NCI-H1694 treated with DMSO at 0.1 percent for 48 hours (cell line): ENCODE data around the gene CMTM8.
"Not testable (repeated sequence)": the region's sequence is repeated elsewhere in the genome, so short reads cannot be mapped to it uniquely, and the experiment has no call there.

Source experiments
- DNase-seq: peaks from one replicate; lab custom pipeline; 2025; lab: John Stamatoyannopoulos, UW

CMTM8 gene

GRCh38 chr3:32379831-32380500 lies 141.5 kb downstream of the CMTM8 start:
- DNase-seq = no peak

GRCh38 chr3:32381922-32382321 lies 143.4 kb downstream of the CMTM8 start:
- no peak for DNase-seq

- DNase-seq = no peak
These were observed 144.7 kb downstream of the CMTM8 start for GRCh38 chr3:32383136-32383711.

- no peak for DNase-seq
These were observed 146.5 kb downstream of the CMTM8 start for GRCh38 chr3:32384938-32385337.

GRCh38 chr3:32387512-32387911 lies 149.0 kb downstream of the CMTM8 start:
- no peak for DNase-seq

GRCh38 chr3:32389577-32389976 lies 151.1 kb downstream of the CMTM8 start:
- not testable (repeated sequence) for DNase-seq

GRCh38 chr3:32391643-32392535 lies 153.4 kb downstream of the CMTM8 start, which contains the start of gene CMTM7:
CMTM7 (plus strand) TSS chr3:32391853; CDS start chr3:32391907, 54 bp downstream.
- DNase-seq = no peak

GRCh38 chr3:32392536-32393302 lies 154.2 kb downstream of the CMTM8 start:
- DNase-seq = no peak

- DNase-seq = no peak
These were observed 157.0 kb downstream of the CMTM8 start for GRCh38 chr3:32395496-32395895.

- no peak for DNase-seq
These were observed 159.5 kb downstream of the CMTM8 start for GRCh38 chr3:32397941-32398340.

- DNase-seq = no peak
These were observed 160.1 kb downstream of the CMTM8 start for GRCh38 chr3:32398531-32398930.

- no peak for DNase-seq
These were observed 160.6 kb downstream of the CMTM8 start for GRCh38 chr3:32399030-32399620.

- DNase-seq = no peak
These were observed 162.6 kb downstream of the CMTM8 start for GRCh38 chr3:32401126-32401525.

- DNase-seq = peak; percentile 36
These were observed 163.1 kb downstream of the CMTM8 start for GRCh38 chr3:32401556-32402081.

GRCh38 chr3:32403663-32404062 lies 165.2 kb downstream of the CMTM8 start:
- DNase-seq = peak; percentile 33

- DNase-seq = no peak
These were observed 166.2 kb downstream of the CMTM8 start for GRCh38 chr3:32404714-32405113.

- DNase-seq = no peak
These were observed 166.7 kb downstream of the CMTM8 start for GRCh38 chr3:32405155-32405554.

- no peak for DNase-seq
These were observed 167.3 kb downstream of the CMTM8 start for GRCh38 chr3:32405711-32406323.

- DNase-seq = peak; percentile 12
These were observed 168.3 kb downstream of the CMTM8 start for GRCh38 chr3:32406486-32407408.
